ENCODE results near the gene NLRP3.

DNA sequence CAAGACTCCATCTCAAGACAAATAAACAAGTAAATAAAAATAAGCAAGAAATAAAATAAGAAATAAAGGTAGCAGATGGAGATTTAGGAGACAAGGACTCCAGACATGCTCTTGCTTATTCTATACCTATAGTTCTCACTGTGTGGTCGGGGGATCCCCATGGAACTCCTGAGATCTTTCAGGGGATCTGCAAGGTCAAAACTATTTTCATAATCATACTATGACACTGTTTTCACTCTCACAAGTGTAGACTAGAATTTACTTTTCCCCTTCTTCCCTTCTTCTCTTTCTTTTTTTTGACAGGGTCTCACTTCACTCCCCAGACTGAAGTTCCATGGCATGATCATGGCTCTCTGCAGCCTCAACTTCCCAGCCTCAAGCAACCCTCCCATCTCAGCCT, 29.8 kb upstream of the NLRP3 start:
- TF ChIP-seq, protein P1, sequence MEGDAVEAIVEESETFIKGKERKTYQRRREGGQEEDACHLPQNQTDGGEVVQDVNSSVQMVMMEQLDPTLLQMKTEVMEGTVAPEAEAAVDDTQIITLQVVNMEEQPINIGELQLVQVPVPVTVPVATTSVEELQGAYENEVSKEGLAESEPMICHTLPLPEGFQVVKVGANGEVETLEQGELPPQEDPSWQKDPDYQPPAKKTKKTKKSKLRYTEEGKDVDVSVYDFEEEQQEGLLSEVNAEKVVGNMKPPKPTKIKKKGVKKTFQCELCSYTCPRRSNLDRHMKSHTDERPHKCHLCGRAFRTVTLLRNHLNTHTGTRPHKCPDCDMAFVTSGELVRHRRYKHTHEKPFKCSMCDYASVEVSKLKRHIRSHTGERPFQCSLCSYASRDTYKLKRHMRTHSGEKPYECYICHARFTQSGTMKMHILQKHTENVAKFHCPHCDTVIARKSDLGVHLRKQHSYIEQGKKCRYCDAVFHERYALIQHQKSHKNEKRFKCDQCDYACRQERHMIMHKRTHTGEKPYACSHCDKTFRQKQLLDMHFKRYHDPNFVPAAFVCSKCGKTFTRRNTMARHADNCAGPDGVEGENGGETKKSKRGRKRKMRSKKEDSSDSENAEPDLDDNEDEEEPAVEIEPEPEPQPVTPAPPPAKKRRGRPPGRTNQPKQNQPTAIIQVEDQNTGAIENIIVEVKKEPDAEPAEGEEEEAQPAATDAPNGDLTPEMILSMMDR (conservative IDR thresholded peaks at IDR 0.05) = no peak
- TF ChIP-seq EZH2 (IDR thresholded peaks at IDR 0.05; ENCODE audit: low read depth) = no peak
